ENCODE results near the gene MAD1L1. TPM values are rescaled to one million over a fixed set of nuclear protein-coding genes. Genes with fewer than 3 reads are reported as not detected.

Gene MAD1L1
- total and polyA plus RNA-seq, 2 of the 13 experiments (the other 11 are each of a cell fraction or from before 2014, with no cell fraction given) = 17.4 to 64.7 TPM

DNA sequence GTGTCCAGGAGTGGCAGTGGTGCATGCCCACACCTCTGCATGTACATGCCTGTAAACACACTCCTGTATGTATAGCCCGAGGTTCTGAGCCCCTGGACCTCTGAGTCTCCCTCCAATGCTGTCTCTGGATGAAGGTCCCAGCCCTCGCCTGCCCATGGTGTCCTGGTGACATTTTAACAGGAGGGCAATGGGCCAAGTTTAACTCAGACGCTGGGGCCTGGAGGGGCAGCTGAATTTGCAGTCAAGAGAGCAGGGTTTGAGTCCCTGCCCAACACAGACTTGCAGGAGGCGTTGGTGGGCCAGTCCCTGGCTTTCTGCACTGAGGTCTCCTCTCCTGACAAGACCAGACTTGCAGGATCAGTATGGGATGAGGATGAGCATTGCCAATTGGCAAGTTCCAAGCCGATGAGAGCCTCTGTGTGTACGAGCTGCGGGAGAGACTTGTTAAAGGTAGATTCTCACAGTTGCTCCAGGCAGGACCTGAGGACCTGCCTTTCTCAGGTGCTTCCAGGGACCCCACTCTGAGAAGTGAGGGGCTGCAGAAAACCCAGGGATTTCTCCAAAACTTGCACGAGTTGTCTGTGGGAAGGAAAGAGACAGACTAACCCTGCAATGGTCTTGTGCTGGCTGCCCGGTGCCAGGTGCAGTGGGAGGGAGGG is 420.8 kb downstream of the MAD1L1 start (continued):
- TF ChIP-seq GPN1 (CRISPR knock-in tag; IDR thresholded peaks at IDR 0.05; ENCODE audit: borderline replicate concordance) = no peak
- TF ChIP-seq, protein P1, sequence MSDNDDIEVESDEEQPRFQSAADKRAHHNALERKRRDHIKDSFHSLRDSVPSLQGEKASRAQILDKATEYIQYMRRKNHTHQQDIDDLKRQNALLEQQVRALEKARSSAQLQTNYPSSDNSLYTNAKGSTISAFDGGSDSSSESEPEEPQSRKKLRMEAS (IDR thresholded peaks at IDR 0.05) = 0 out of 2 replicates have a peak, but pooled peaks have one; percentile 6

GRCh38 chr7:1810961-1811849 is 421.5 kb downstream of the MAD1L1 start:
- no peaks in the 10 kb centered on the region for H3K79me2 ChIP-seq (ENCODE audit: insufficient read depth, low read length)
- FAIRE-seq (no peak), DNase-seq (ENCODE audit: low spot score) (no peak), ATAC-seq (no peak)
- intact Hi-C loops (cut with micrococcal nuclease; ENCODE audit: unreplicated experiment) = loop anchor here (5.0 kb wide), 1 partner anchor 116 kb away; no protein-coding TSS in a partner anchor
- H3K9ac ChIP-seq (ENCODE audit: insufficient read depth, low read depth, low read length) = no peak overlapping the region
- peak overlapping the region; percentile 75 for H3K4me2 ChIP-seq (ENCODE audit: low read depth, low read length)
- H3K36me3 ChIP-seq (replicated peaks in 1 of 2; ENCODE audit: control insufficient read depth in 1 of 2, insufficient read depth in 2 of 2, low read length in 2 of 2) = no peaks in the 10 kb centered on the region; a peak in 1 of 5 replicates
- no peak overlapping the region for H2AFZ ChIP-seq (ENCODE audit: low read length)
- no peak overlapping the region; a peak in 1 of 6 replicates for H3K4me3 ChIP-seq (replicated peaks in 1 of 3; ENCODE audit: insufficient read depth in 1 of 3, low read depth in 2 of 3, low read length in 3 of 3)
- in situ Hi-C loops (cut with HindIII; ENCODE audit: extremely low pct_ligation_motif_present, low pct_unique_long_range_greater_than_20kb) = loop anchor here (5.0 kb wide), 1 partner anchor 61 kb away; no protein-coding TSS in a partner anchor
- ChIA-PET CTCF (ENCODE audit: low intra/inter-chr PET ratio, low total read pairs) (no interaction called here), POLR2A (no interaction called here)
- WGBS (ENCODE audit: low lambda C conversion rate) = 87% methylated on average over 22 of the region's 25 CpGs
- H3K4me1 ChIP-seq (ENCODE audit: insufficient read depth, low read length) = peaks cover 35% of the 10 kb centered on the region
- no peaks in the 10 kb centered on the region for H3K27me3 ChIP-seq (ENCODE audit: control insufficient read depth in 1 of 2, insufficient read depth in 2 of 2, low read length in 2 of 2)
- TF ChIP-seq ZBTB7A (CRISPR knock-in tag; IDR thresholded peaks at IDR 0.05) (0 out of 2 replicates have a peak, but pooled peaks have one; percentile 65), ZXDC (CRISPR knock-in tag; IDR thresholded peaks at IDR 0.05) (0 out of 2 replicates have a peak, but pooled peaks have one; percentile 35), RCOR2 (CRISPR knock-in tag; IDR thresholded peaks at IDR 0.05) (no peak), ZNF10 (CRISPR knock-in tag; IDR thresholded peaks at IDR 0.05; ENCODE audit: borderline replicate concordance, low read depth) (no peak), ZNF644 (CRISPR knock-in tag; IDR thresholded peaks at IDR 0.05; ENCODE audit: low read depth) (no peak), ESRRA (CRISPR knock-in tag; IDR thresholded peaks at IDR 0.05; ENCODE audit: low read depth) (no peak), DNMT1 (CRISPR knock-in tag; IDR thresholded peaks at IDR 0.05) (0 out of 2 replicates have a peak, but pooled peaks have one; percentile 64), JUND (CRISPR knock-in tag; IDR thresholded peaks at IDR 0.05) (peak; percentile 43; the same call in 1 of the 2 replicates), ZMYM3 (CRISPR knock-in tag; IDR thresholded peaks at IDR 0.05) (0 out of 2 replicates have a peak, but pooled peaks have one; percentile 23), ZNF777 (CRISPR knock-in tag; IDR thresholded peaks at IDR 0.05) (no peak), BATF2 (CRISPR knock-in tag; IDR thresholded peaks at IDR 0.05) (0 out of 2 replicates have a peak, but pooled peaks have one; percentile 37), TBL1XR1 (IDR thresholded peaks at IDR 0.05; ENCODE audit: borderline replicate concordance, low read length, partially characterized antibody) (no peak)
- TF ChIP-seq, protein P1 (IDR thresholded peaks at IDR 0.05) = peak; percentile 51
- TF ChIP-seq, protein P2, sequence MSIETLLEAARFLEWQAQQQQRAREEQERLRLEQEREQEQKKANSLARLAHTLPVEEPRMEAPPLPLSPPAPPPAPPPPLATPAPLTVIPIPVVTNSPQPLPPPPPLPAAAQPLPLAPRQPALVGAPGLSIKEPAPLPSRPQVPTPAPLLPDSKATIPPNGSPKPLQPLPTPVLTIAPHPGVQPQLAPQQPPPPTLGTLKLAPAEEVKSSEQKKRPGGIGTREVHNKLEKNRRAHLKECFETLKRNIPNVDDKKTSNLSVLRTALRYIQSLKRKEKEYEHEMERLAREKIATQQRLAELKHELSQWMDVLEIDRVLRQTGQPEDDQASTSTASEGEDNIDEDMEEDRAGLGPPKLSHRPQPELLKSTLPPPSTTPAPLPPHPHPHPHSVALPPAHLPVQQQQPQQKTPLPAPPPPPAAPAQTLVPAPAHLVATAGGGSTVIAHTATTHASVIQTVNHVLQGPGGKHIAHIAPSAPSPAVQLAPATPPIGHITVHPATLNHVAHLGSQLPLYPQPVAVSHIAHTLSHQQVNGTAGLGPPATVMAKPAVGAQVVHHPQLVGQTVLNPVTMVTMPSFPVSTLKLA (IDR thresholded peaks at IDR 0.05) = peak; percentile 96
- BruUV-seq (replicated peaks) = no TSS peak
- H4K20me1 ChIP-seq (ENCODE audit: insufficient read depth, low read length) = no peaks in the 10 kb centered on the region
- H3K27ac ChIP-seq (ENCODE audit: extremely low read length, insufficient read depth, low read length) = peak overlapping the region; percentile 51
- no peaks in the 10 kb centered on the region for H3K9me3 ChIP-seq (ENCODE audit: low read length)

All from HepG2 (cell line).